H1 (cell line): ENCODE measurements around the gene VSX1. TPM values are rescaled to one million over a fixed set of nuclear protein-coding genes. Genes with fewer than 3 reads are reported as not detected.

Experiments used
- CTCF ChIA-PET: fragments of 300-600 bp; sonication (Branson Sonifier 250); formaldehyde crosslinking; loops from one replicate; lab custom pipeline; 2021; ENCODE audit not compliant: partially characterized antibody; lab: Charles Lee
- POLR2A ChIA-PET: fragments of 300-600 bp; sonication (Branson Sonifier 250); formaldehyde crosslinking; loops from one replicate; lab custom pipeline; 2021; ENCODE audit warnings: inconsistent platforms; ENCODE audit not compliant: partially characterized antibody; lab: Charles Lee
- DNase-seq, 2 experiments: peaks; one replicate each; pipeline versions ENCODE4 v3.0.0 to v3.0.0-alpha.2; 2010 to 2022; ENCODE audit warnings: low spot score in 2 of 2, low read depth in 1 of 2, mixed read lengths in 1 of 2
- FAIRE-seq: peaks from 2 replicates; lab custom pipeline; 2011; peaks lifted over from hg19 to GRCh38; lab: Jason Lieb, UNC
- H2AFZ ChIP-seq: 2 replicates; pipeline ENCODE4 v1.8.1; 2012; ENCODE audit warnings: low read length, inconsistent platforms
- H2AK5ac ChIP-seq: 2 replicates; pipeline ENCODE4 v1.6.1; 2013; ENCODE audit warnings: low read depth, low read length
- H2BK120ac ChIP-seq: replicated peaks from 2 replicates; pipeline ENCODE3; 2013; ENCODE audit warnings: low read depth, low read length, inconsistent platforms
- H2BK12ac ChIP-seq: 2 replicates; pipeline ENCODE4 v1.6.1; 2013; ENCODE audit warnings: low read depth, low read length
- H2BK15ac ChIP-seq: 2 replicates; pipeline ENCODE4 v1.6.1; 2013; ENCODE audit warnings: low read length
- H2BK20ac ChIP-seq: 2 replicates; pipeline ENCODE4 v1.6.1; 2013; ENCODE audit warnings: low read length
- H2BK5ac ChIP-seq: 2 replicates; pipeline ENCODE4 v1.6.1; 2013; ENCODE audit warnings: low read depth, low read length
- H3K14ac ChIP-seq: 2 replicates; pipeline ENCODE4 v1.6.1; 2013; ENCODE audit warnings: inconsistent platforms; ENCODE audit not compliant: insufficient read length
- H3K18ac ChIP-seq: 2 replicates; pipeline ENCODE4 v1.6.1; 2013; ENCODE audit warnings: low read length; ENCODE audit errors: extremely low read depth
- H3K23ac ChIP-seq: 2 replicates; pipeline ENCODE4 v1.6.1; 2013; ENCODE audit warnings: inconsistent platforms; ENCODE audit not compliant: insufficient read length
- H3K23me2 ChIP-seq: 2 replicates; pipeline ENCODE4 v1.6.1; 2013; ENCODE audit warnings: low read depth, low read length
- H3K27ac ChIP-seq: 2 replicates; pipeline ENCODE4 v1.6.1; 2011; ENCODE audit warnings: low read depth, low read length, inconsistent platforms
- H3K27me3 ChIP-seq, 4 experiments: replicated peaks in 1 of 4; 1 replicate in 1 of 4; 2 replicates in 3 of 4; pipeline versions ENCODE4 v1.6.1 to v1.8.1; 2011 to 2013; ENCODE audit warnings: low read length in 3 of 4, mild to moderate bottlenecking in 3 of 4, inconsistent platforms in 2 of 4, mixed read lengths in 2 of 4, moderate library complexity in 1 of 4; ENCODE audit not compliant: control insufficient read depth in 3 of 4, insufficient read depth in 3 of 4; ENCODE audit errors: extremely low read depth in 1 of 4
- H3K36me3 ChIP-seq, 4 experiments: 2 replicates each; pipeline versions ENCODE4 v1.6.1 to v1.8.1; 2011 to 2013; ENCODE audit warnings: mild to moderate bottlenecking in 4 of 4, low read length in 3 of 4, moderate library complexity in 2 of 4, control low read depth in 1 of 4, inconsistent platforms in 1 of 4; ENCODE audit not compliant: insufficient read depth in 4 of 4, control insufficient read depth in 2 of 4
- H3K4ac ChIP-seq: replicated peaks from 2 replicates; pipeline ENCODE3; 2013; ENCODE audit warnings: low read length, low read depth, mixed read lengths, inconsistent platforms; ENCODE audit not compliant: insufficient read length
- H3K4me1 ChIP-seq, 4 experiments: replicated peaks in 1 of 4; 1 replicate in 1 of 4; 2 replicates in 3 of 4; pipeline versions ENCODE4 v1.6.1 to v1.8.1; 2011 to 2013; ENCODE audit warnings: low read length in 3 of 4, inconsistent platforms in 2 of 4, mixed read lengths in 1 of 4; ENCODE audit not compliant: insufficient read depth in 4 of 4, control insufficient read depth in 3 of 4
- H3K4me2 ChIP-seq, 2 experiments: 2 replicates each; pipeline versions ENCODE4 v1.6.1 to v1.8.1; 2011 to 2013; ENCODE audit warnings: low read depth in 2 of 2, low read length in 2 of 2, control low read depth in 1 of 2, inconsistent platforms in 1 of 2, mild to moderate bottlenecking in 1 of 2; ENCODE audit not compliant: insufficient read depth in 1 of 2
- H3K4me3 ChIP-seq, 4 experiments: fragments of 200-600, 300-600 bp in 1 of 4; sonication (generic), shearing (Covaris generic), sonication (Bioruptor Twin) in 1 of 4; 2 replicates each; pipeline versions ENCODE4 v1.5.1 to v1.8.1; 2011 to 2016; ENCODE audit warnings: low read length in 4 of 4, low read depth in 3 of 4, control low read depth in 2 of 4, inconsistent platforms in 2 of 4, mild to moderate bottlenecking in 2 of 4, mixed read lengths in 1 of 4, moderate library complexity in 1 of 4; ENCODE audit not compliant: insufficient read depth in 2 of 4; ENCODE audit errors: extremely low read depth in 1 of 4
- H3K56ac ChIP-seq: replicated peaks from 2 replicates; pipeline ENCODE3; 2013; ENCODE audit warnings: low read depth, mild to moderate bottlenecking, mixed read lengths, low read length, inconsistent platforms; ENCODE audit not compliant: insufficient read length
- H3K79me1 ChIP-seq: 2 replicates; pipeline ENCODE4 v1.6.1; 2013; ENCODE audit warnings: low read depth, low read length, control low read depth
- H3K79me2 ChIP-seq, 2 experiments: 2 replicates each; pipeline versions ENCODE4 v1.6.1 to v1.8.1; 2012 to 2013; ENCODE audit warnings: low read length in 2 of 2, mild to moderate bottlenecking in 2 of 2, inconsistent platforms in 1 of 2; ENCODE audit not compliant: insufficient read depth in 2 of 2, control insufficient read depth in 1 of 2
- H3K9ac ChIP-seq, 4 experiments: replicated peaks in 1 of 4; 1 replicate in 1 of 4; 2 replicates in 3 of 4; pipeline versions ENCODE4 v1.6.1 to v1.8.1; 2011 to 2013; ENCODE audit warnings: low read depth in 3 of 4, low read length in 3 of 4, control low read depth in 2 of 4, mild to moderate bottlenecking in 2 of 4, moderate library complexity in 2 of 4, inconsistent platforms in 1 of 4; ENCODE audit errors: extremely low read depth in 1 of 4
- H3K9me3 ChIP-seq, 2 experiments: 2 replicates each; pipeline versions ENCODE4 v1.6.1 to v1.8.1; 2012 to 2013; ENCODE audit warnings: mild to moderate bottlenecking in 2 of 2, moderate library complexity in 2 of 2, control low read depth in 1 of 2, inconsistent platforms in 1 of 2, low read depth in 1 of 2, low read length in 1 of 2, mixed read lengths in 1 of 2; ENCODE audit not compliant: insufficient read depth in 2 of 2
- H4K20me1 ChIP-seq, 2 experiments: replicated peaks in 1 of 2; 2 replicates each; pipeline versions ENCODE3 to v1.8.1; 2011 to 2013; ENCODE audit warnings: inconsistent platforms in 2 of 2, low read length in 2 of 2, mild to moderate bottlenecking in 1 of 2; ENCODE audit not compliant: insufficient read depth in 2 of 2, control insufficient read depth in 1 of 2
- H4K5ac ChIP-seq: 2 replicates; pipeline ENCODE4 v1.6.1; 2013; ENCODE audit warnings: low read length, low read depth, mixed read lengths, inconsistent platforms; ENCODE audit not compliant: insufficient read length
- H4K8ac ChIP-seq: 2 replicates; pipeline ENCODE4 v1.8.0; 2013; ENCODE audit warnings: mild to moderate bottlenecking, moderate library complexity, low read length, inconsistent platforms; ENCODE audit not compliant: insufficient read depth; ENCODE audit errors: extremely low read depth
- H4K91ac ChIP-seq: replicated peaks from 2 replicates; pipeline ENCODE3; 2013; ENCODE audit warnings: low read length, mixed read lengths, inconsistent platforms; ENCODE audit not compliant: insufficient read length
- CBX8 ChIP-seq: fragments of 300-800, 300-1000 bp; sonication (generic); IDR thresholded peaks from 2 replicates; pipeline ENCODE4 v1.7.1; 2016; ENCODE audit warnings: low read depth, low read length, borderline replicate concordance
- CREB1 ChIP-seq: IDR thresholded peaks from 2 replicates; pipeline ENCODE4 v1.6.1; 2012; ENCODE audit warnings: inconsistent platforms
- KDM1A ChIP-seq: fragments of 200-600, 300-600 bp; sonication (generic); IDR thresholded peaks from 2 replicates; pipeline ENCODE4 v1.7.1; 2016; ENCODE audit warnings: mild to moderate bottlenecking, low read length, borderline replicate concordance
- WGBS, 2 experiments: shearing (Covaris generic) in 1 of 2; methylation state at CpG; one replicate each; pipeline versions ENCODE4 v1.1.6 to v1.1.7; 2013 to 2015; ENCODE audit warnings: low lambda C conversion rate in 2 of 2, mixed read lengths in 2 of 2, inconsistent platforms in 1 of 2, low coverage in 1 of 2, missing lambda C conversion rate in 1 of 2; ENCODE audit not compliant: insufficient replicate concordance in 2 of 2, insufficient coverage in 1 of 2, insufficient read length in 1 of 2; ENCODE audit errors: extremely low coverage in 1 of 2, missing lambda C conversion rate in 1 of 2; 5-methylcytosine and 5-hydroxymethylcytosine counted together
- polyA plus RNA-seq, 7 experiments: library from polyadenylated mRNA; depleted of rRNA in 3 of 7; stranded (reverse) in 5 of 7; unstranded in 2 of 7; fragments of >200 nt in 5 of 7; fragments of 200-250 nt in 2 of 7; gene quantifications; 1 replicate in 5 of 7; 2 replicates in 1 of 7; 4 replicates in 1 of 7; pipeline versions ENCODE4 v1.2.1 to v1.2.3, GENCODE V29; 2011 to 2013; ENCODE audit warnings: missing spikeins in 2 of 7, mixed read lengths in 2 of 7
- total RNA-seq: library from RNA; stranded (reverse); fragmentation: NEBNext Ultra II Directional; extraction: Animal tissue kit (Norgen Biotek cat#: 25700); gene quantifications from 2 replicates; pipeline ENCODE4 v1.2.1, GENCODE V29; 2021
- TF ChIP-seq, protein P1 (sequence below): IDR thresholded peaks from 2 replicates; pipeline ENCODE4 v1.6.1; 2011; ENCODE audit warnings: low read depth, mild to moderate bottlenecking, low read length; ENCODE audit not compliant: insufficient read depth
- TF ChIP-seq, protein P2 (sequence below): IDR thresholded peaks from 2 replicates; pipeline ENCODE4 v1.6.1; 2012; ENCODE audit warnings: inconsistent platforms

Gene VSX1
- total and polyA plus RNA-seq, 2 of the 8 experiments (the other 6 are each of a cell fraction or from before 2014, with no cell fraction given), result 0.14 TPM; not detected in 1

DNA sequence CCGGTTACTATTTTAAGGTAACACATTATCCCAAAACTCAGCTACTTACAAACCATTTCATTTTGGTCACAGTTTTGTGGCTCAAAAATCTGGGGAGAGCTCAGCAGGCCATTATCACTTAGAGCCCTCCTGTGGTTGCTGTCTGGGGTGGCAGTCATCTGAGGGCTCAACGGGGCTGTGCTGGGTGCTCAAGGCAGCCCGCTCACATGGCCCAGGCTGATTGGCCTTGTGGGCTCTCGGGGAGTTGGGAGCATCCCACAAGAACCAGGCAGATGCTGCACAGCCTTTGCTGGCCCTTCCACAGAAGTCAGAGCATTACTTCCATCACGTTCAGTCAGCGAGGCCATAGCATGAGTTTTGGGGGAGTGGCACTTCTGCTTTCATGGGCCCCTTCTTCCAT is 6.3 kb upstream of the VSX1 start:
- no peak overlapping the region for H3K4me2 ChIP-seq
- no peak overlapping the region for H2BK12ac ChIP-seq
- TF ChIP-seq, protein P1, sequence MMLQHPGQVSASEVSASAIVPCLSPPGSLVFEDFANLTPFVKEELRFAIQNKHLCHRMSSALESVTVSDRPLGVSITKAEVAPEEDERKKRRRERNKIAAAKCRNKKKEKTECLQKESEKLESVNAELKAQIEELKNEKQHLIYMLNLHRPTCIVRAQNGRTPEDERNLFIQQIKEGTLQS, result no peak
- no peak for TF ChIP-seq CREB1
- no peak for TF ChIP-seq CBX8
- no peak for TF ChIP-seq KDM1A
- TF ChIP-seq, protein P2, sequence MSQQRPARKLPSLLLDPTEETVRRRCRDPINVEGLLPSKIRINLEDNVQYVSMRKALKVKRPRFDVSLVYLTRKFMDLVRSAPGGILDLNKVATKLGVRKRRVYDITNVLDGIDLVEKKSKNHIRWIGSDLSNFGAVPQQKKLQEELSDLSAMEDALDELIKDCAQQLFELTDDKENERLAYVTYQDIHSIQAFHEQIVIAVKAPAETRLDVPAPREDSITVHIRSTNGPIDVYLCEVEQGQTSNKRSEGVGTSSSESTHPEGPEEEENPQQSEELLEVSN, result no peak
- WGBS, 2 experiments, result 72% methylated on average over 6 of the region's 6 CpGs; no CpG with 5 or more reads in 1 of the 2 experiments
- H3K9me3 ChIP-seq, result no peaks in the 10 kb centered on the region
- no peak overlapping the region for H3K14ac ChIP-seq
- H3K9ac ChIP-seq, result no peak overlapping the region
- no peak overlapping the region; the same call in 1 of the 2 replicates for H4K8ac ChIP-seq
- no peak overlapping the region for H3K4ac ChIP-seq
- H2BK15ac ChIP-seq, result no peak overlapping the region
- H3K18ac ChIP-seq, result no peak overlapping the region
- no peak overlapping the region for H3K27ac ChIP-seq
- peaks cover 31 to 51% (median 41%) of the 10 kb centered on the region in 4 experiments for H3K27me3 ChIP-seq
- H2BK5ac ChIP-seq, result no peak overlapping the region
- H3K4me1 ChIP-seq, result peaks cover 0 to 10% (median 4%) of the 10 kb centered on the region in 4 experiments; a peak in 5 of 7 replicates
- H2AK5ac ChIP-seq, result no peak overlapping the region
- H4K5ac ChIP-seq, result no peak overlapping the region
- FAIRE-seq (no peak), DNase-seq (no peak)
- no peaks in the 10 kb centered on the region for H3K79me1 ChIP-seq
- H3K23me2 ChIP-seq, result peaks cover 2% of the 10 kb centered on the region; the same call in 1 of the 2 replicates
- no peak overlapping the region for H3K23ac ChIP-seq
- ChIA-PET CTCF (no interaction called here), POLR2A (no interaction called here)
- H2AFZ ChIP-seq, result no peak overlapping the region
- H3K4me3 ChIP-seq, result no peak overlapping the region
- no peak overlapping the region for H3K56ac ChIP-seq
- no peak overlapping the region for H4K91ac ChIP-seq
- peaks cover 2 to 4% of the 10 kb centered on the region in 2 experiments for H4K20me1 ChIP-seq
- H2BK20ac ChIP-seq, result no peak overlapping the region
- no peaks in the 10 kb centered on the region for H3K79me2 ChIP-seq
- no peaks in the 10 kb centered on the region for H3K36me3 ChIP-seq
- H2BK120ac ChIP-seq, result no peak overlapping the region
